BLaER1 treated with 17β-estradiol and CSF1 and Interleukin-3, amounts not matched to agents 10 nM and 100 nM (cell line): ENCODE results near the gene PLA2R1.

Experiments
- H3K27ac ChIP-seq, 11 experiments: shearing (Covaris generic); formaldehyde crosslinking; 2 replicates each; pipeline ENCODE4 v1.8.1; 2022
- H3K27me3 ChIP-seq, 11 experiments: shearing (Covaris generic); formaldehyde crosslinking; 2 replicates each; pipeline ENCODE4 v1.8.1; 2022
- H3K36me3 ChIP-seq, 11 experiments: shearing (Covaris generic); formaldehyde crosslinking; 2 replicates each; pipeline ENCODE4 v1.8.1; 2022
- H3K4me1 ChIP-seq, 10 experiments: shearing (Covaris generic); formaldehyde crosslinking; 2 replicates each; pipeline ENCODE4 v1.8.1; 2022
- H3K4me2 ChIP-seq, 11 experiments: shearing (Covaris generic); formaldehyde crosslinking; 2 replicates each; pipeline ENCODE4 v1.8.1; 2022
- H3K4me3 ChIP-seq, 10 experiments: shearing (Covaris generic); formaldehyde crosslinking; 2 replicates each; pipeline ENCODE4 v1.8.1; 2022
- H3K9ac ChIP-seq, 11 experiments: shearing (Covaris generic); formaldehyde crosslinking; 2 replicates each; pipeline ENCODE4 v1.8.1; 2022
- H3K9me3 ChIP-seq, 11 experiments: shearing (Covaris generic); formaldehyde crosslinking; replicated peaks in 1 of 11; 2 replicates each; pipeline ENCODE4 v1.8.1; 2022
- H4K20me1 ChIP-seq, 11 experiments: shearing (Covaris generic); formaldehyde crosslinking; 2 replicates each; pipeline ENCODE4 v1.8.1; 2022
- Cebpa-rat ChIP-seq, 11 experiments: shearing (Covaris generic); IDR thresholded peaks; 2 replicates each; pipeline ENCODE4 v1.8.1; 2022

PLA2R1 gene

GRCh38 chr2:160019374-160020090 lies 42.9 kb downstream of the PLA2R1 start:
- no peak for TF ChIP-seq Cebpa-rat (IDR thresholded peaks at IDR 0.05)
- Histone ChIP-seq H3K27ac (no peak overlapping the region), H3K4me3 (no peak overlapping the region), H3K9me3 (peaks cover 0 to 9% (median 4%) of the 10 kb centered on the region in 11 experiments; a peak in 8 of 22 replicates), H4K20me1 (no peaks in the 10 kb centered on the region), H3K27me3 (no peaks in the 10 kb centered on the region), H3K4me2 (no peak overlapping the region), H3K4me1 (no peaks in the 10 kb centered on the region), H3K36me3 (no peaks in the 10 kb centered on the region), H3K9ac (no peak overlapping the region)

GRCh38 chr2:160015746-160016145 lies 46.7 kb downstream of the PLA2R1 start:
- no peak for TF ChIP-seq Cebpa-rat (IDR thresholded peaks at IDR 0.05)

GRCh38 chr2:160014227-160014626 lies 48.2 kb downstream of the PLA2R1 start:
- Histone ChIP-seq H4K20me1 (no peaks in the 10 kb centered on the region), H3K9ac (no peak overlapping the region), H3K27ac (no peak overlapping the region), H3K36me3 (no peaks in the 10 kb centered on the region), H3K4me2 (no peak overlapping the region), H3K27me3 (no peaks in the 10 kb centered on the region), H3K9me3 (no peaks in the 10 kb centered on the region), H3K4me1 (no peaks in the 10 kb centered on the region), H3K4me3 (no peak overlapping the region)
- TF ChIP-seq Cebpa-rat (IDR thresholded peaks at IDR 0.05): no peak

More at GRCh38 chr2:160015746-160016145, 46.7 kb downstream of the PLA2R1 start:
- H4K20me1 ChIP-seq: no peaks in the 10 kb centered on the region
- no peaks in the 10 kb centered on the region for H3K4me1 ChIP-seq
- no peak overlapping the region for H3K4me2 ChIP-seq
- no peaks in the 10 kb centered on the region for H3K36me3 ChIP-seq
- H3K9me3 ChIP-seq: no peaks in the 10 kb centered on the region
- H3K27me3 ChIP-seq: no peaks in the 10 kb centered on the region
- no peak overlapping the region for H3K9ac ChIP-seq
- no peak overlapping the region for H3K27ac ChIP-seq
- H3K4me3 ChIP-seq: no peak overlapping the region

GRCh38 chr2:160010361-160011145 lies 51.9 kb downstream of the PLA2R1 start:
- no peaks in the 10 kb centered on the region for H3K27me3 ChIP-seq
- no peaks in the 10 kb centered on the region for H4K20me1 ChIP-seq
- peaks cover 0 to 16% (median 0%) of the 10 kb centered on the region in 10 experiments; a peak in 4 of 20 replicates for H3K4me1 ChIP-seq
- H3K9me3 ChIP-seq: no peaks in the 10 kb centered on the region
- H3K36me3 ChIP-seq: no peaks in the 10 kb centered on the region
- H3K27ac ChIP-seq: no peak overlapping the region
- no peak overlapping the region for H3K4me2 ChIP-seq
- TF ChIP-seq Cebpa-rat (IDR thresholded peaks at IDR 0.05): no peak
- no peak overlapping the region for H3K9ac ChIP-seq
- no peak overlapping the region for H3K4me3 ChIP-seq

GRCh38 chr2:160007111-160007510 lies 55.3 kb downstream of the PLA2R1 start:
- Histone ChIP-seq H3K27me3 (no peaks in the 10 kb centered on the region), H3K4me1 (peaks cover 0 to 16% (median 0%) of the 10 kb centered on the region in 10 experiments; a peak in 4 of 20 replicates), H3K4me2 (peak overlapping the region in 2 of 11 experiments; percentile 1 to 53; a peak in 3 of 22 replicates)

DNA sequence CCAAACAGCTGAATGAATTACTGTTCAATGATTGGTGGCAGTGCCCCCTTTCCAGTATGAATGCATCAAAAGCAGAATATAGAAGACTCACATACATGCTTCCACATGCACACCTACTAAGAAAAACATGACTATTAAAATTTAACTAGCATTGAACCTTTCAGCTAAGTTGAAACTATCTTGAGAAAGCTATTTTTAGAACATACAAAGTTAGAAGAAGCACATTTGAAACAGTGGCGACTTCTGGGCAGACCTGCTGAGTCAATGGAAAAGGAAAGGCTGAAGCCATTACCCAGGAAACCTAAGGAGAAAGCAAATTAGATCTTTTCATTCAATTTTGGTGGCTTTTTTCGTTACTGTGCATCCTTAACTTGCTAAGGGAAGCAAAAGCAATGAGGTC lies 55.9 kb downstream of the PLA2R1 start:
- Histone ChIP-seq H3K9ac (no peak overlapping the region), H3K9me3 (no peaks in the 10 kb centered on the region), H3K27me3 (no peaks in the 10 kb centered on the region), H3K27ac (no peak overlapping the region), H4K20me1 (no peaks in the 10 kb centered on the region), H3K36me3 (no peaks in the 10 kb centered on the region), H3K4me1 (peaks cover 0 to 16% (median 0%) of the 10 kb centered on the region in 10 experiments; a peak in 4 of 20 replicates), H3K4me2 (peak overlapping the region in 2 of 11 experiments; percentile 47 to 53; a peak in 4 of 22 replicates), H3K4me3 (no peak overlapping the region)
- no peak for TF ChIP-seq Cebpa-rat (IDR thresholded peaks at IDR 0.05)

More at GRCh38 chr2:160007111-160007510, 55.3 kb downstream of the PLA2R1 start:
- TF ChIP-seq Cebpa-rat (IDR thresholded peaks at IDR 0.05): no peak
- H4K20me1 ChIP-seq: no peaks in the 10 kb centered on the region
- H3K4me3 ChIP-seq: no peak overlapping the region
- no peaks in the 10 kb centered on the region for H3K36me3 ChIP-seq
- no peak overlapping the region for H3K27ac ChIP-seq
- H3K9me3 ChIP-seq: no peaks in the 10 kb centered on the region
- H3K9ac ChIP-seq: no peak overlapping the region

GRCh38 chr2:160005908-160006307 lies 56.5 kb downstream of the PLA2R1 start:
- Histone ChIP-seq H3K9me3 (no peaks in the 10 kb centered on the region), H3K36me3 (no peaks in the 10 kb centered on the region), H3K4me1 (peaks cover 0 to 16% (median 0%) of the 10 kb centered on the region in 10 experiments; a peak in 4 of 20 replicates), H3K9ac (no peak overlapping the region), H4K20me1 (no peaks in the 10 kb centered on the region), H3K4me3 (no peak overlapping the region), H3K27me3 (no peaks in the 10 kb centered on the region), H3K4me2 (peak overlapping the region in 2 of 11 experiments; percentile 47 to 53; a peak in 3 of 22 replicates), H3K27ac (no peak overlapping the region)
- no peak for TF ChIP-seq Cebpa-rat (IDR thresholded peaks at IDR 0.05)

GRCh38 chr2:160005476-160005875 lies 56.9 kb downstream of the PLA2R1 start:
- no peaks in the 10 kb centered on the region for H3K36me3 ChIP-seq

GRCh38 chr2:159998961-159999360 lies 63.5 kb downstream of the PLA2R1 start:
- Histone ChIP-seq H3K9me3 (peaks cover 0 to 7% (median 0%) of the 10 kb centered on the region in 11 experiments; a peak in 3 of 22 replicates), H4K20me1 (no peaks in the 10 kb centered on the region), H3K9ac (no peak overlapping the region), H3K4me3 (no peak overlapping the region), H3K4me1 (no peaks in the 10 kb centered on the region), H3K27ac (no peak overlapping the region), H3K36me3 (no peaks in the 10 kb centered on the region), H3K4me2 (no peak overlapping the region), H3K27me3 (no peaks in the 10 kb centered on the region)
- TF ChIP-seq Cebpa-rat (IDR thresholded peaks at IDR 0.05): no peak

More at GRCh38 chr2:160005476-160005875, 56.9 kb downstream of the PLA2R1 start:
- no peaks in the 10 kb centered on the region for H3K27me3 ChIP-seq
- no peak for TF ChIP-seq Cebpa-rat (IDR thresholded peaks at IDR 0.05)
- no peak overlapping the region for H3K4me3 ChIP-seq
- H3K9me3 ChIP-seq: 0 out of 22 replicates have a peak, but pooled peaks cover 0 to under 1% (median 0%) of the 10 kb centered on the region in 11 experiments
- no peak overlapping the region for H3K9ac ChIP-seq
- peaks cover 0 to 16% (median 0%) of the 10 kb centered on the region in 10 experiments; a peak in 4 of 20 replicates for H3K4me1 ChIP-seq
- no peaks in the 10 kb centered on the region for H4K20me1 ChIP-seq
- H3K27ac ChIP-seq: no peak overlapping the region
- H3K4me2 ChIP-seq: no peak overlapping the region
